Left renal pelvis (tissue), 4 donors: ENCODE measurements around the gene MORN1. TPM values are rescaled to one million over a fixed set of nuclear protein-coding genes. Genes with fewer than 3 reads are reported as not detected.
"Not testable (repeated sequence)": the region's sequence is repeated elsewhere in the genome, so short reads cannot be mapped to it uniquely, and the experiment has no call there.

ENCODE experiments used
- DNase-seq, 4 donors: peaks; one replicate each; pipeline ENCODE4 v3.0.0-alpha.2; 2013; ENCODE audit warnings: low read depth in 4 of 4, low spot score in 3 of 4
- polyA plus RNA-seq, 4 donors: library from polyadenylated mRNA; unstranded; fragments of 120-200 nt; gene quantifications; one replicate each; pipeline ENCODE4 v1.2.1, GENCODE V29; 2013; ENCODE audit not compliant: insufficient read length in 4 of 4

Gene MORN1
- polyA plus RNA-seq, 4 donors = 7.9 to 16.7 (median 11.1) TPM

DNA sequence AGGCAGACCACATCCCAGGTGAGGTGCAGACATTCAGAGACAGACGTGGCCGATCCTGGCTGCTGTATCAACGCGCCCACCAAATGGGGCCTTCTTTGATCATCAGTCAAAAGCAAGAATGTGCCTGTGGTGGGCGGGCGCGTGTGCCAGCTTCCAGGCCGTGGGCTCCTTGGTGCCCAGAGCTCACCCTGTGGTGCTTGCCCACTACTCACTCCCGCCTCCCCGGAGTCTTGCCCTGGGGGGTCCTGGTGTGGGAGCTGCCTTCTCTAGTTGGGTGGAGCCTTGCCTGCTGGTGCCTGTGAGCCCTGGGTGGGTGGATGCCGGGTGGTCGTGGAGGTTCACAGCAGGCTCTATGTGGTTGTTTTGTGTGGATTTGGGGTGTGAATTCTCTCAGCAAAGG is 92.7 kb downstream of the MORN1 start:
- DNase-seq = no peak

DNA sequence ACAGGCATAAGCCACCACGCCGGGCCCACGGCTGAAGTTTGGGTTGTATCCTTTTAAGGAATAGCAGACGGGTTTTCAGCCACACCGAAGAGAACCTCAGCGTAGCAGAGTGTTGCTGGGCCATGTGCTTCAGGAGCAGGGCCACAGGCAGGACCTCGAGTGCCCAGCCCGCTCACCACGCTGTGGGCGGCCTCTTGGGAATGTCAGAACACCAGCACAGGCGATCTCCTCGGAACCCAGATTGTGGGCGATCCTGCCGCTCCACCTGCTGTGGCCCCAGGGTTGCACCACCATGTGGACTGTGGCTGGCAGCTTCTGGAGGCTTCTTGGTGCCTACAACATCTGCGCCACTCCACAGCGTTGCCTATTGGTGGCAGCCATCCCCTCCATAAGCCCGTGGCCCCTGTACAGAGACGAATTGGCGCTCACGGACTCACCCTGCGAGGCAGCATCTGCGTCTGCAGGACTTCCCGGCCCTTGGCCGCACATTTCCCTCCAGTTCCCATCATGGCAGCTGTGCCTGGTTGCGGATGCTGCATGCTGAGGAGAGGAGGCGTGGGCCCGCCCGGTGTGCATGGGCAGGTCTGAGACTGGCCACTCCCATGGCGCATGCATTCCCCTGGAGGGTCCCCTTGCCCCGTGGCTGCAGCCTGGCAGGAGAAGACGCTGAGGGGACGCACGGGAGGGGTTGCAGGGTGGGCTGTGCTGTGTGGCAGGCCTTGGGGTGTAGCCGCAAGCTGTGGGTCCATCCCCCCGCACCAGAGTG is 93.9 kb downstream of the MORN1 start:
- no peak for DNase-seq

DNA sequence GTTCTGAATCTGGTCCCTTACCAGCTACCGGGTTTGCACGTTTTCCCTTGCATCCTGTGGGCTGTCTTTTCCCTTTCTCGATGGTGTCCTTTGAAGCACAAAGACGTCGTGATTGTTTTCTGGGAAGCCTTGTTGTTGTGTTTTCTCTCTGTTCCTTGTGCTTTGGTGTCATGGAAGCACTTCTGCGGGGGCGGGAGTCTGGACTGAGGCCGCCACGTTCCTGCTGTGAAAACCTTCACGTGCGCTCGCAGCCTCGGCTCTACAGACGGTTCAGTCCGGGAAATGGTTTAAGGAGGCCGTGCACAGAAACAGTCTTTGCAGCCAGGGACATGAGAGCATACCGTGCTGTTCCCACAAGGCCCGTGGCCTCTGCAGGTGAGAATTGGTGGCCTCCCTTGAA is 94.7 kb downstream of the MORN1 start:
- DNase-seq = no peak

DNA sequence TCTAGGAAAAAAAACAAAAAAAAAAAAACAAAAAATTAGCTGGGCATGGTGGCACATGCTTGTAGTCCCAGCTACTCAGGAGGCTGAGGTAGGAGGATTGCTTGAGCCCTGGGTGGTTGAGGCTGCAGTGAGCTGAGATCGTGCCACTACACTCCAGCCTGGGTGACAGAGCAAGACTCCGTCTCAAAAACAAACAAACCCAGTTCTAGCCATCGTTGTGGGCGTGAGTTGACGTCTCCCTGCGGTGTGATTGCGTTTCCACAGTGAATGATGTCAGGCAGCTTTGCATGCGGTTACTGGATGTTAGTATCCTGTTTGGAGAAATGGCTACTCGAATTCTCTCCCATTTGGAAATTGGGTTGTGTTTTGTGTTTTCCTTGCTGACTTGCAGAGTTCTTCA is 95.1 kb downstream of the MORN1 start:
- not testable (repeated sequence) for DNase-seq

DNA sequence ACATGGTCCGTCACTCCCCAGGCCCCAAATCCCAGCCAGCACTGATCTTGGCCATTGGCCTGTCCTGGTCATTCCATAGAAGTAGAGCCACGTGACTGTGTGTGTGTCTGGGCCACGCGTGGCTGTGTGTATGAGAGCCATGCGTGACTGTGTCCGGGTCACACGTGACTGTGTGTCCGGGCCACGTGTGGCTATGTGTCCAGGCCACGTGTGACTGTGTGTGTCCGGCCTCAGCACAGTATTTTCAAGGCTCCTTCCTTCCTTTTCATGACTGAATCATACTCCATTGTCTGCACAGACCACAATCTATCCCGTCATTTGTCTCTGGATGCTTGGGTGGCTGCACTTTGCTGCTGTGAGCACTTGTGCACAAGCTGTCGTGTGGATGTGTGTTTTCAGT is 95.8 kb downstream of the MORN1 start:
- DNase-seq = no peak

DNA sequence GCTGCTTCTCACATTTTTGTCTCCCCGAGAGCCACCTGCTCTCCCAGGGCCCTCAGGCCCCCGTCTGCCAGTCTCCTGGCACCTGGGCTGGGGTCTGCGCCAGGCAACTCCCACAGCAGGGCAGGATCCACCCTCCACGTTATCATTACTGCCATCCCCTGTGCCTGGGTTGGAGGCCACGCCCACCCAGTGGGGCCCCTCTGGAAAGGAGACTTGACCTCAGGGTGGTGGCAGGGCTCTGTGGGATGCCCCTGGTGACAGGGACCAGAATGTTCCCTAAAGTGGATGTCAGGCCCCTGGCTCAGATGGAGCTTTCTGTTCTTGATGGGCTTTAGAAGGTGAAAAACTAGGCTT is 96.7 kb downstream of the MORN1 start:
- no peak for DNase-seq

DNA sequence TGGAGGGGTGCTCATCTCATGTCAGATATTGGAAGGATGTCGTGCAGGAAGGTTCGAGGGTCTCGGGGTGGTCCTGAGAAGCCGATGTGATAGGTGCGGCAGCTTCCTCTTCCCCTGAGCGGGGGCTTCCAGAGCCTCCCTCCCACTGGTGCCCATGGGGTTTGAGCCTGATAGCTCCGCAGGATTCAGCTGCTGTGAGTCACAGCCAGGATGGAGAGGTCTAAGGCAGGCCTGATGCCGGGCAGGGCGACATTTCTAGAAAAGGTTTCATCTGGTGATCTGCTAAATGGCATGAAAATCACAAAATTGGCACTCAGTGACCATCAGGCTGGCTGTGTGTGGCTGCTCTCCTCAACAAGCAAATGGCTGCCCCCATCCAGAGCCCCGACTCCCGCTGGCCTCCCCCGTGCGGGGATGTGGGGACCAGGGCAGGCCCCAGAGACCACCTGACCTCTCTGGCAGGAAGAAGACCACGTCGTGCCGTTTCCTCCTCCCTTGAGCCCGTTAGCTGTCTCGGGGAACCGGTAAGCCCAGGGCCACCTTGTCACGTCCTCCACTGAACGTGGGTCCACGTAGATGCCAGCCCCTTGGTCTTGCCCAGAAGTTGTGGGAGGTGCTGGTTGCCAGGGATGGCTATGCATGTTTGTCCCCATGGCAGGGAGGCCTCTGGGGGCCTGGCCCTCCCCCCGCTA is 97.2 kb downstream of the MORN1 start:
- DNase-seq = no peak

DNA sequence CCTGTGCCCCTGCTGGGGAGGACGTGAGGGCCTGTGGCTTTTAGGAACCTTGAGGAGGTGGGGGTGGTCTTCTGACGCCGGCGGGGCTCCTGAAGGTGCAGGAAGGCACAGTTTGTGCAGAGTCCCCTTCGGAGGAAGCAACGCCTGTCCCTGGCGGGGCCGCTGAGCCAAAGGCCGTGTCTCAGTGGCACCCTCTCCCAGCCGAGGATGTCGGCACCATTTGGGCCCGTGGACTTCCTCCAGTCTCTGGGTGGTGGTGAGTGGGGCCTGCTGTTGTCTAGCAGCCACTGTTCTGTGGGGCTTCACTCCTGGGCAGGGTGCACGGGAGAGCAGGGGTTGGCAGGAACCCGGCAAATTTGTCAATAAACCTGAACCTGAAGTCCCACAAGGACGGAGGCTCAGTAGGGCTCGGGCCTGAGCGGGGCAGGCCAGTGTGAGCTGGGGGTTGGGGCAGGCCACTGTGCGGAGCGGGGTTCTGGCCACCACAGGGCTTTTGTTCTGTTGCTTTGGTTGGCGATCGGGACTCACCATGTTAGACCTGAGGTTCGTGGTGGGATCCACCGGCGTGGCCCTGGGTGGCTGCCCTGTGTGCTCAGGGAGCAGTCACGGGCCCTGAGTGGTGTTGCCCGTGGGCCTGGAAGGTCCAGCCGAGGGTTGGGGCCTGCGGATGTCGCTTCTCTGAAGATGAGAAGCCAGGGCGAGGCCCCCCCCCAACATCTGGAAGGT is 98.5 kb downstream of the MORN1 start:
- DNase-seq = no peak

DNA sequence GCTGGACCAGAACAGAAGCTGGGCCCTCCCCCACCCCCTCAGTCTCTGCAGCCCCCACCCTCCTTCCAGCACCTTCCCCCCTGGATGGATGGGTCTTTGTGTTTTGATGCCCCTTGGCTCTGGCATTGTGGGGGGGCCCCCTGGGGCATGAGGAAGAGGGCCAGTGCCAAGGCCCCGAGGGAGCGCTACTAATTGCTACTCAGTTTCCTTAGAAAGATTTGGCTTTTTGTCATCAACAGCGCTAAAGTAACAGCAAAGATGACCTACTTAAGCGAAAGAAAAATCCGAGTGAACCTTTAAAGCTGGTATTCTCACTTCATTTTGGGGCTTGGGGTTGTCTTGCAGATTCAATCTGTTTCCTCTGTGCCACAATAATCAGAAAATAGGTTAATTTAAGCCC is 99.8 kb downstream of the MORN1 start:
- no peak for DNase-seq

DNA sequence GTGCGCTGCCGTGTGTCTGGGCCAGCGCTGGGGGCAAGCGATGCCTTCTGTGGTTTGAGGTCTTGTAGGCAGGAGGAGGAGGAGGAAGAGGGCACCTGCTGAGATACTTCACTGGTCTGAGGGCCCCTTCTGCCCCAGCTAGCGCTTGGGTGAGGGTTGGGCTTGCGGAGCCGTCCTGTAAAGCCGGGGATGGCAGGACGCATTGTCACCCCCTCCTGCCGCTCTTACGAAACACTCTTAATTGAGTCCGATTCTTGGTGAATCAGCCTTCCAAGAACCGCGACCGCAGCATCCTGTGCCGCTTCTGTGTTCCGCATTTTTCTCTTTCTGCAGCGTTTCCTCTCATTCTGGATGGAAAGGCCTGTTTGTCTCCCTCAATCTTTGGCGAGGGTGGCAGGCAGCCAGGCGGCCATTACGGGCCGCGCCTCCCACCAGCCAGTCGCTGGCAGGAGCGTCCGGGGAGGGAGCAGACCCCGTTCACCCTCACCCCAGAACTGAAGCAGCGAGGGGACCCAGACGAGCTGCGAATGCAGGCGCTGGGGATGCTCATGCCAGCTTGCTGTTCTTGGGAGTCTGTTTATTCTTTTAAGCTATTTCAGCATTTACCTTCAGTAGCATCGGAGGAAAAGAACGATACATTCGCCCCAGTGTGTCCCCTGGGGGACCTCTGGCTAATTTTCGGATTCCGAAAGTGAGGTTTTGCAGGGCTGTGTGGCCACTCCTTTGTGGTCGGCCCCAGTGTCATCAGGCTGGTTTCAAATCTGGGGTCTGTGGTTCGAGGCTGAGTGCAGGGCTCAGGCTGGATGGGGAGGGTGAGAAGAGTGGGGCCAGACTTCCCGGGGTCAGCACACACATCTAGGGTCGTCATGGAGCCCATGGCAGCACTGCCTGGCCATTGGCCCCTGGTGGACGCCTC is 100.5 kb downstream of the MORN1 start:
- DNase-seq = no peak

DNA sequence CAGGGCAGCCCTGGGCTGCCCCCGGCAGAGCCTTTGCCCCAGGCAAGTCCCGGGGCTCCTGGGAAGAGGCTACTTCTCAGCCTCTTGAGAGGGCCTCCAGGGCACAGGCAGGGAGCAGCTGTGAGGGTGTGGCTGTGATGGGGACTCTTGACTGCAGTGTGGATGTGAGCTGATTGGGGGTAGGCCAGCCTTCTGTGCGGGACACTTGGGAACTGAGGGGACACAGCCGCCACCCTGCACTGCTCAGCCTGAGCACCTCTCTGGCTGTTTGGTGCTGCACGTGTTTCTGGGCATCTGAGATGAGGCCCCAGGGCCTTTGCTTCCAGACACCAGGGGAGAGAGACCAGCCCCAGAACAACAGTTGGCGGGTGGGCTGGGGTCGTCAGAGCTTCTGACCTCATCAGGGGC is 101.2 kb downstream of the MORN1 start:
- DNase-seq = no peak

DNA sequence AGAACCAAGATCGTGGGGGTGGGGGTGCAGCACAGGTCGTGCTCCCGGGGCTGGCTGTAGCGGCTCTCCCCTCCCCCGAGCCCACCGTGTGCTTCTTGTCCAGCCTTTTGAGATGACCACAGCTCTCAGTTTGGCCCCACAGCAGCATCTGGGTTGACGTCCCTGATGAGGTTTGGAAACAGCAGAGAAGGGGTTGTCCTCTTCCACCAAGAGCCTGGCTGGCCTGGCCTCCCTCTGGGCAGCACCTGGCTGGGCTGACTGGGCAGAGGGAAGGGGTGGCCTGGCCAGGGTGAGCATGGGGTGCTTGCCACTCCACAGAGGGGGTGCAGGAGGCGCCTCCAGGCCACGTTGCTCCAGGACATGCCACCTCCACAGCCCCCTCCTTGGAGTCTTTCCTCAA is 101.7 kb downstream of the MORN1 start:
- DNase-seq = no peak

DNA sequence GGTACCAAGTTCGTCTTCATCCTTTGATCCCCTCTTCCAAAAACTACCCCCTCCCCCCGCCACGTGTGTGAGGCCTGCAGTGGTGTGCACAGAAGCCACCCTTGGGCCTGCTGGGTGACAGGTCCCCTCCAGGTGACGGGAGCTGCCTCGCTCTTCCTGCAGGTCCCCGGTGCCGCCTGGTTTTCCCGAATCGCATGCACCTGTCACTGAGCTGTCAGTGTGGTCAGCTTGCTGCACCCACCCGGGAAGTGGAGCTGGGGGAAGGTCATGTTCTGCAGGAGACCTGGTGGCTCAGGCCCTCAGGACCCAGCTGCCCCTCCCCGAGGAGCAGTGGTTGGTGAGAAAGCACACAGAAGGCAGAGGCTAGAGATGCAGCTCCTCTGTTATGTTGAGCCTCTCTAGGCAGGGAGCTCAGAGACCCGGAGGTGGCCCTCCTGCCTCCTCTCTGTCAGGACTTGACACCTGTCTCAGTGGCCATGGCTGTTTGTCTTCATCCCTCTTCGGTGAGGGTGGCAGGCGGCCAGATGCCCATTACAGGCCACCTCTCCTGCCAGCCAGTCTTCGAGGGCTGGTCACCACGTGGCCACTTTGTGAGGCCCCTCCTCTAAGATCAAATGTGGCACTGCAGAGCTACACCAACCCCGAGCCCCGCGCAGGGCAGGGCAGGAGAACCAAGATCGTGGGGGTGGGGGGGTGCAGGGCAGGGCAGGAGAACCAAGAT is 102.4 kb downstream of the MORN1 start:
- no peak for DNase-seq

DNA sequence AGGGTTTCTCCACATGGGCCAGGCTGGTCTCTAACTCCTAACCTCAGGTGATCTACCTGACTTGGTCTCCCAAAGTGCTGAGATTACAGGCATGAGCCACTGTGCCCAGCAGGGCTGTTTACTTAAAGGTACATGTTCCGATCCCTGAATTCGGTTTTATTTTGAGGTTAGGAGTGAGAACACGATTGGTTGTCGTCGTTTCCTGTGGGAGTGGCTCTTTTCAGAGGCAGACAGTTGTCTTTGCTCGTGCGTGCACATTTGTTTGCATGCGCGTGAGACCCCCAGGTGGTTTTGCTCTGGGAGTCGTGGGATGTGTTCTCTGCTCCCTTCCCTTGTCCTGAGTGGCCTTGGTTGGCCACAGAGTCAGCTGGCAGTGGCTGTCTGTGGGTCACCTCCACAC is 103.0 kb downstream of the MORN1 start:
- no peak for DNase-seq

DNA sequence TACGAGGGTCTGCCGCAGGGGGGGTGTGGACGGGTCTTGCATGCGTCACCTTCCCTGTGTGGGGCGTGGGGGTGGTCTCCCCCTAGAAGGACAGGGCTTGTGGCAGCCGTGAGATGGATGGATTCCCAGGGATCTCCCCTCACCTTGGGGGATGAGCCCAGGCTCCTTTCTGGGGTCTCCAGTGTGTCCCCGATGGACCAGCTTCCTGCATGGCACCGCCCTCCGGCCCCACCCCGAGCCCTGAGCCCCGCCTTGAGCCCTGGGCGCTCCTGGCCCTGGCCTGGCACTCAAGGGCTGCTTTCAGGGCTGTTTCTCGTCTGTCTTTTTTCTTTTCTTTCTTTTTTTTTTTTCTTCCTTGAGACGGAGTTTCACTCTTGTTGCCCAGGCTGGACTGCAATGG is 103.7 kb downstream of the MORN1 start:
- DNase-seq = no peak

DNA sequence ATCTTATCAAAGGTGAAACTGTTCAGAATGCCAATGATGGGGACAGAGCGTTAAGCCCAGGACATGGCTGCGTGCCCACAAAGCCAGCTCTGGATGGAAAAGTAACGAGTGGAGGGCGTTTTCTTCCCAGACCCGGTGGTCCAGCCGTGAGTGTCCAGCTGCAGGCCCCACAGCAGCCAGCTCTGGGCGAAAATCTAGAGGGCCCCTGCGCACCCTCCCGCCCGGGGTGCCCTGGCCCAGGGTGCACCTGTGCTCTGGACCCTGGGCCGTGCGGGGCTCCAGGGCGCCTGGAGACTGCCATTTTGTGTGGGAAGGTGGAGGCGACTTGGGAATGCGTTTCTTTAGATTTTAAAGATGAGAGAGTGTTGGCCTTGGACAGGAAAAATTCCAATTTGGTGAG is 104.4 kb downstream of the MORN1 start:
- DNase-seq = no peak

DNA sequence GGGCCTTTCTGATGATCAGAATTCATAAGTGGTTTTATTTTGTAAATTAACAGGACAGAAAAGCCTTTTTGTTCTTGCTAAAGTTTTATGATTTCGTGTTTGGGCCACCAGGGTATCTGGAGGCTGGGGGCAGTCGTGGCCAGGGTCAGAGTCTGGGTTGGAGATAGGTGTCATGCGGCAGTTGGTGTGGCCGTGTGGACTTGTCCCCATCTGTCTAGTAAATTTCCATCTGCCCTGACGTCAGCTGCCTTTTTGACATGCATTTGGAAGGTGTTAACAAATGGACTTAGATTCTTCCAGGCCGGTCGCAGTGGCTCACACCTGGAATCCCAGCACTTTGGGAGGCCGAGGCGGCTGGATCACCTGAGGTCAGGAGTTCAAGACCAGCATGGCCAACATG is 106.4 kb downstream of the MORN1 start:
- no peak for DNase-seq

DNA sequence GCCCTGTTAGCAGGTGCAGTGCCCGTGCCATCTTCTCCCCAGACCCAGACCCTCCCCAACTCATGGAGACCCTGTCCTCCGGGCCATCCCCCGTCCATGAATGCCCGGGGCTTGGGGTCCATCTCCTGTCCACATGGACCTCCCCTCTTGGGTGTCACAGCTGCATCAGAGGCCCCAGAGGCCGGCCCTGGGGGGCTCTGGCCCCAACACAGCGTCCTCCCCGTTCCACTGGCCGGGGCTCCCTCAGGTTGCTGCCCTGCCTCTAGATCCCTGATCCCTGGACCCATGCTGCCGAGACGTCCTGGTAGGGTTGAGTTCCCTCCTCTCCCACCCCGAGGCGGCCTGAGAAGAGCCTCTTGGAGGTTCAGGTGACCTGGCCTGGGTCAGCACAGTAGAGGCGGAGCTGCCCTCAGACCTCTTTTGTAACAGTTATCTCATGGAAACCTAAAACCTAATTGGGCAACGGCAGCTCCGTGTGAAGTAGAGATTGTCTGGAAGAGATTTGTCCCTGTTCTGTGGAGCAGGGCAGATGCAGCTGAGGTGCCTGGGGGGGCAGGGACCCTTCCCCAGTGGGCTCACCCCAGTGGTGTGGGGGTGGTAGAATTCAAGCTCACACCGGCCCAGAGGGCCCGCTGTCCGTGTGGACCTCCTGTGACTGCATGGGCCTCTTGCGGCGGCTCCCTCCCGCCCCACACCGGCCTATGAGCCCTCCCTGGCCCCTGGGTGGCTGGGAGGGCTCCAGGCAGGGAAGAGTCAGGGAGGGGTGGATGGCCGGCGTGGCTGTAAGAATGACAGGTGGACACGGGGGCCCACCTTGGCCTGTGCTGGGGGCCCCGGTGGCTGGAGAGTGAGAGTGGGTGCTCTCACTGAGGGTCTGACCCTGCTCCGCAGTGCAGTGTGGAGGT is 107.1 kb downstream of the MORN1 start:
- no peak for DNase-seq

DNA sequence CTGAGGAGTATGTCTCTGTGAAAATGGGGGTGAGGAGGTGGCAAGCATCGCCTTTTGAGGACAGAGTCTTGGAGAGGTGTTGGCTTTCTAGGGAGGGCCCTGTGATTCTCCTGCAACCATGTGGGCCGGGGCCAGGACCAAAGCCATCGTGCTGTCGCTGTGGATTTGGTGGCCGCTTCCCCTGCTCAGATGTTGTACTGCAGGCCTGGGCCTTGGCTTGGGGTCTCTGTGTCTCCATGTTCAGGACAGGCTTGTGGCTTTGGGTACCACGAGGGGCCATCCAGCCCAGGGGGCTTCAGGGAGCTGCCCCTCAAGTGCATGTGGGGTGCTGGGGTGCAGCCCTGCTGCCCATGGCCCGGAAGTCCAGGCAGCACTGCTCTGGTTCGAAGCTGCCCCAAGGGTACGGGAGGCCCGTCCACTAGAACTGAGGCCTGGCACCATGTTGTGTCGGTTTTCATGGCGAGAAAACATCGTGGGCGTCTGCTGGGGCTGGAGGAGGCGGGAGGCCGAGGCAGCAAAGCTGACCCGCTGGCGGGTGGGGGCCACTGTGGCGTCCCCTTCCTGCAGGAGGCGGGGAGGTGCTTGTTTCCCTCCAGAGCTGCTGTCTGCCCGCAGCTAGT is 107.9 kb downstream of the MORN1 start:
- DNase-seq = no peak
